AG04449 (cell line): Measurements from ENCODE around the gene RBMS3.

ENCODE experiments used
- CTCF ChIA-PET: fragments of 350-600 bp; formaldehyde crosslinking; extraction: SDS; loops from one replicate; lab custom pipeline; 2021; ENCODE audit warnings: antibody characterized with exemption; lab: Yijun Ruan, JAX
- POLR2A ChIA-PET: fragments of 400-600, 350-600 bp; formaldehyde crosslinking; extraction: SDS; loops from one replicate; lab custom pipeline; 2020; ENCODE audit warnings: antibody characterized with exemption, inconsistent platforms; lab: Yijun Ruan, JAX
- DNase-seq: peaks from one replicate; pipeline ENCODE4 v3.0.0-alpha.2; 2010; ENCODE audit warnings: low read depth, low spot score
- H3K4me3 ChIP-seq: 2 replicates; pipeline ENCODE4 v1.5.1; 2011; ENCODE audit warnings: low read depth, mild to moderate bottlenecking, control low read depth, low read length
- CTCF ChIP-seq: IDR thresholded peaks from one replicate; pipeline ENCODE4 v1.5.1; 2011; ENCODE audit warnings: mild to moderate bottlenecking, moderate library complexity, low read length, control low read depth, inconsistent platforms; ENCODE audit not compliant: insufficient read depth; ENCODE audit errors: missing control alignments

The RBMS3 gene

GRCh38 chr3:29488922-29489321, 208.1 kb downstream of the RBMS3 start:
- no peak for TF ChIP-seq CTCF
- ChIA-PET POLR2A (no interaction called here), CTCF (no interaction called here)
- no peak overlapping the region for H3K4me3 ChIP-seq
- DNase-seq, result no peak

GRCh38 chr3:29493109-29493508, 212.2 kb downstream of the RBMS3 start:
- POLR2A ChIA-PET, result interaction anchor here (0.6 kb wide), 1 partner anchor 54 kb away, joined by 3 read pairs; no protein-coding TSS in a partner anchor
- DNase-seq, result no peak
- TF ChIP-seq CTCF, result no peak
- no peak overlapping the region for H3K4me3 ChIP-seq
- CTCF ChIA-PET, result no interaction called here

- ChIA-PET POLR2A (interaction anchor here (1.1 kb wide), 1 partner anchor 203 kb away, joined by 4 read pairs; no protein-coding TSS in a partner anchor), CTCF (interaction anchor here (0.9 kb wide), 1 partner anchor 59 kb away, joined by 3 read pairs; no protein-coding TSS in a partner anchor)
- no peak for TF ChIP-seq CTCF
- no peak overlapping the region for H3K4me3 ChIP-seq
- no peak for DNase-seq
Measured at GRCh38 chr3:29494305-29495036, 213.6 kb downstream of the RBMS3 start.

- no peak overlapping the region for H3K4me3 ChIP-seq
- POLR2A ChIA-PET, result no interaction called here
- no peak for DNase-seq
- CTCF ChIA-PET, result interaction anchor here (1.3 kb wide), 1 partner anchor 10 kb away, joined by 5 read pairs; no protein-coding TSS in a partner anchor
- no peak for TF ChIP-seq CTCF
Measured at GRCh38 chr3:29497282-29497681, 216.4 kb downstream of the RBMS3 start.

GRCh38 chr3:29502771-29503170, 221.9 kb downstream of the RBMS3 start:
- DNase-seq, result no peak
- no peak overlapping the region for H3K4me3 ChIP-seq
- ChIA-PET CTCF (no interaction called here), POLR2A (no interaction called here)
- no peak for TF ChIP-seq CTCF

GRCh38 chr3:29503314-29503713, 222.4 kb downstream of the RBMS3 start:
- CTCF ChIA-PET, result no interaction called here
- DNase-seq, result no peak
- TF ChIP-seq CTCF, result no peak
- POLR2A ChIA-PET, result no interaction called here
- H3K4me3 ChIP-seq, result no peak overlapping the region
